HG03095 (cell line): Measurements from ENCODE around the gene TMPRSS3.

Experiments
- ATAC-seq: cut with Tn5 transposase; IDR thresholded peaks from one replicate; pipeline ENCODE4 v1.9.1; 2021; ENCODE audit warnings: moderate library complexity; ENCODE audit not compliant: unreplicated experiment

Gene TMPRSS3

GRCh38 chr21:42429021-42429420 lies 33.2 kb upstream of the TMPRSS3 start:
- ATAC-seq, result no peak

- ATAC-seq, result no peak
Measured at GRCh38 chr21:42427809-42428419, 32.1 kb upstream of the TMPRSS3 start.

GRCh38 chr21:42426876-42427480 lies 31.1 kb upstream of the TMPRSS3 start:
- no peak for ATAC-seq

GRCh38 chr21:42426424-42426823 lies 30.6 kb upstream of the TMPRSS3 start:
- no peak for ATAC-seq

GRCh38 chr21:42425591-42425990 lies 29.7 kb upstream of the TMPRSS3 start:
- ATAC-seq, result no peak

GRCh38 chr21:42424914-42425541 lies 29.2 kb upstream of the TMPRSS3 start:
- ATAC-seq, result no peak

- ATAC-seq, result no peak
Measured at GRCh38 chr21:42423685-42424084, 27.8 kb upstream of the TMPRSS3 start.

- ATAC-seq, result peak; percentile 67
Measured at GRCh38 chr21:42423197-42423675, 27.4 kb upstream of the TMPRSS3 start.

- no peak for ATAC-seq
Measured at GRCh38 chr21:42421018-42421793, 25.4 kb upstream of the TMPRSS3 start.

- no peak for ATAC-seq
Measured at GRCh38 chr21:42419845-42420244, 24.0 kb upstream of the TMPRSS3 start.

GRCh38 chr21:42418886-42419285 lies 23.0 kb upstream of the TMPRSS3 start:
- no peak for ATAC-seq

GRCh38 chr21:42417533-42417932 lies 21.7 kb upstream of the TMPRSS3 start:
- ATAC-seq, result no peak

- peak; percentile 69 for ATAC-seq
Measured at GRCh38 chr21:42414928-42415769, 19.3 kb upstream of the TMPRSS3 start.

GRCh38 chr21:42414553-42414927 lies 18.7 kb upstream of the TMPRSS3 start:
- no peak for ATAC-seq

- ATAC-seq, result no peak
Measured at GRCh38 chr21:42414066-42414465, 18.2 kb upstream of the TMPRSS3 start.

- no peak for ATAC-seq
Measured at GRCh38 chr21:42413500-42413899, 17.6 kb upstream of the TMPRSS3 start.

GRCh38 chr21:42413093-42413492 lies 17.2 kb upstream of the TMPRSS3 start:
- ATAC-seq, result no peak

- ATAC-seq, result no peak
Measured at GRCh38 chr21:42412636-42412933, 16.7 kb upstream of the TMPRSS3 start.

- ATAC-seq, result no peak
Measured at GRCh38 chr21:42411891-42412635, 16.2 kb upstream of the TMPRSS3 start.

GRCh38 chr21:42411197-42411869 lies 15.5 kb upstream of the TMPRSS3 start:
- no peak for ATAC-seq
